Gastroesophageal sphincter (tissue), 4 donors: Measurements from ENCODE around the gene GDF15. TPM values are rescaled to one million over a fixed set of nuclear protein-coding genes. Genes with fewer than 3 reads are reported as not detected.

Experiments used
- ATAC-seq: fragments of 150-250 bp; one replicate; pipeline ENCODE4 v1.9.1; 2016; ENCODE audit warnings: mild to moderate bottlenecking, moderate library complexity
- H3K27ac ChIP-seq, 4 donors: fragments of 200-600 bp; sonication (generic) in 3 of 4; 1 replicate in 3 of 4; 2 replicates in 1 of 4; pipeline ENCODE4 v1.5.1; 2016 to 2019
- H3K27me3 ChIP-seq: fragments of 200-600 bp; sonication (generic); one replicate; pipeline ENCODE4 v1.5.1; 2019
- H3K36me3 ChIP-seq, 2 donors: fragments of 200-600 bp; sonication (generic); one replicate each; pipeline ENCODE4 v1.5.1; 2019; ENCODE audit warnings: control low read depth in 1 of 2
- H3K4me1 ChIP-seq, 3 donors: fragments of 200-600 bp; sonication (generic); 1 replicate in 2 of 3; 2 replicates in 1 of 3; pipeline ENCODE4 v1.5.1; 2016 to 2019; ENCODE audit warnings: control low read depth in 2 of 3
- H3K4me3 ChIP-seq, 2 donors: fragments of 200-600 bp; sonication (generic); one replicate each; pipeline ENCODE4 v1.5.1; 2019; ENCODE audit warnings: mild to moderate bottlenecking in 1 of 2, moderate library complexity in 1 of 2
- H3K9me3 ChIP-seq, 3 donors: fragments of 200-600 bp; sonication (generic); one replicate each; pipeline ENCODE4 v1.5.1; 2017 to 2019; ENCODE audit warnings: control low read depth in 2 of 3
- CTCF ChIP-seq, 4 experiments: fragments of 200-600 bp in 2 of 4; fragments of 450-650 bp in 2 of 4; sonication (generic) in 1 of 4; IDR thresholded peaks; one replicate each; pipeline ENCODE4 v1.5.1; 2017 to 2019; ENCODE audit warnings: antibody characterized with exemption in 4 of 4, mild to moderate bottlenecking in 2 of 4, moderate library complexity in 2 of 4
- EP300 ChIP-seq: sonication (generic); formaldehyde crosslinking; IDR thresholded peaks from one replicate; pipeline ENCODE4 v1.6.1; 2017; ENCODE audit warnings: antibody characterized with exemption, mild to moderate bottlenecking
- POLR2A ChIP-seq, 2 donors: fragments of 450-650 bp; IDR thresholded peaks; one replicate each; pipeline ENCODE4 v1.6.1; 2017; ENCODE audit warnings: antibody characterized with exemption in 2 of 2, mild to moderate bottlenecking in 2 of 2, moderate library complexity in 1 of 2
- POLR2AphosphoS5 ChIP-seq: sonication (generic); formaldehyde crosslinking; IDR thresholded peaks from one replicate; pipeline ENCODE4 v1.6.1; 2017; ENCODE audit warnings: antibody characterized with exemption
- WGBS, 2 donors: methylation state at CpG; one replicate each; pipeline ENCODE4 v1.1.5; 2018; ENCODE audit warnings: low coverage in 1 of 2; 5-methylcytosine and 5-hydroxymethylcytosine counted together
- total RNA-seq, 4 donors: library from RNA; depleted of rRNA; stranded (reverse); fragments of >200 nt; gene quantifications; one replicate each; pipeline ENCODE4 v1.1.0, GENCODE V29; 2016

GDF15 gene
- total RNA-seq, 4 donors from 2014 or later: 0.62 to 3.7 (median 3.0) TPM

GRCh38 chr19:18433015-18433691, 47.2 kb downstream of the GDF15 start:
- H3K4me3 ChIP-seq: peak overlapping the region; percentile 18 to 63
- no peaks in the 10 kb centered on the region for H3K9me3 ChIP-seq
- ATAC-seq: no peak
- H3K27ac ChIP-seq: peak overlapping the region in 3 of 4 donors; percentile 79 to 82 (median 80)
- WGBS, 2 donors: no CpG with 5 or more reads among the region's 59 CpGs
- no peaks in the 10 kb centered on the region for H3K27me3 ChIP-seq
- H3K4me1 ChIP-seq: peaks cover 0 to 91% (median 38%) of the 10 kb centered on the region in 3 donors
- peaks cover 0 to 13% of the 10 kb centered on the region in 2 donors for H3K36me3 ChIP-seq
- TF ChIP-seq POLR2A (IDR thresholded peaks at IDR 0.05): no peak
- TF ChIP-seq POLR2AphosphoS5: no peak
- TF ChIP-seq EP300: no peak
- no peak for TF ChIP-seq CTCF (IDR thresholded peaks at IDR 0.05)

GRCh38 chr19:18433735-18434398, 47.9 kb downstream of the GDF15 start:
- Histone ChIP-seq H3K9me3 (no peaks in the 10 kb centered on the region), H3K27ac (peak overlapping the region in 3 of 4 donors; percentile 79 to 82 (median 80)), H3K4me1 (peaks cover 0 to 91% (median 38%) of the 10 kb centered on the region in 3 donors), H3K27me3 (no peaks in the 10 kb centered on the region), H3K4me3 (peak overlapping the region; percentile 18 to 63), H3K36me3 (peaks cover 0 to 13% of the 10 kb centered on the region in 2 donors)
- ATAC-seq: no peak
- no CpG with 5 or more reads among the region's 60 CpGs for WGBS, 2 donors
- TF ChIP-seq EP300: no peak
- TF ChIP-seq POLR2AphosphoS5: no peak
- no peak for TF ChIP-seq CTCF (IDR thresholded peaks at IDR 0.05)
- no peak for TF ChIP-seq POLR2A (IDR thresholded peaks at IDR 0.05)

- no peak for ATAC-seq
- peaks cover 0 to 91% (median 33%) of the 10 kb centered on the region in 3 donors for H3K4me1 ChIP-seq
- WGBS, 2 donors: 42% methylated on average over 3 of the region's 21 CpGs; no CpG with 5 or more reads in 1 of the 2 donors
- no peaks in the 10 kb centered on the region for H3K9me3 ChIP-seq
- TF ChIP-seq EP300 (no peak), POLR2A (IDR thresholded peaks at IDR 0.05) (no peak), CTCF (IDR thresholded peaks at IDR 0.05) (no peak), POLR2AphosphoS5 (no peak)
- H3K4me3 ChIP-seq: peak overlapping the region in 1 of 2 donors; percentile 63
- peak overlapping the region in 3 of 4 donors; percentile 79 to 82 (median 80) for H3K27ac ChIP-seq
- H3K36me3 ChIP-seq: peaks cover 0 to 13% of the 10 kb centered on the region in 2 donors
- no peaks in the 10 kb centered on the region for H3K27me3 ChIP-seq
Observed at GRCh38 chr19:18434411-18435175, 48.6 kb downstream of the GDF15 start.

- no peak overlapping the region for H3K27ac ChIP-seq
- H3K4me1 ChIP-seq: peaks cover 0 to 88% (median 29%) of the 10 kb centered on the region in 3 donors
- no peaks in the 10 kb centered on the region for H3K9me3 ChIP-seq
- ATAC-seq: no peak
- peaks cover 0 to 13% of the 10 kb centered on the region in 2 donors for H3K36me3 ChIP-seq
- H3K27me3 ChIP-seq: no peaks in the 10 kb centered on the region
- 96% methylated on average over 19 of the region's 49 CpGs; no CpG with 5 or more reads in 1 of the 2 donors for WGBS, 2 donors
- TF ChIP-seq EP300 (no peak), POLR2A (IDR thresholded peaks at IDR 0.05) (no peak), CTCF (IDR thresholded peaks at IDR 0.05) (no peak), POLR2AphosphoS5 (no peak)
- H3K4me3 ChIP-seq: no peak overlapping the region
Observed at GRCh38 chr19:18435178-18435841, 49.4 kb downstream of the GDF15 start.
